ENCODE measurements around the gene PAX3.

PAX3 gene

DNA sequence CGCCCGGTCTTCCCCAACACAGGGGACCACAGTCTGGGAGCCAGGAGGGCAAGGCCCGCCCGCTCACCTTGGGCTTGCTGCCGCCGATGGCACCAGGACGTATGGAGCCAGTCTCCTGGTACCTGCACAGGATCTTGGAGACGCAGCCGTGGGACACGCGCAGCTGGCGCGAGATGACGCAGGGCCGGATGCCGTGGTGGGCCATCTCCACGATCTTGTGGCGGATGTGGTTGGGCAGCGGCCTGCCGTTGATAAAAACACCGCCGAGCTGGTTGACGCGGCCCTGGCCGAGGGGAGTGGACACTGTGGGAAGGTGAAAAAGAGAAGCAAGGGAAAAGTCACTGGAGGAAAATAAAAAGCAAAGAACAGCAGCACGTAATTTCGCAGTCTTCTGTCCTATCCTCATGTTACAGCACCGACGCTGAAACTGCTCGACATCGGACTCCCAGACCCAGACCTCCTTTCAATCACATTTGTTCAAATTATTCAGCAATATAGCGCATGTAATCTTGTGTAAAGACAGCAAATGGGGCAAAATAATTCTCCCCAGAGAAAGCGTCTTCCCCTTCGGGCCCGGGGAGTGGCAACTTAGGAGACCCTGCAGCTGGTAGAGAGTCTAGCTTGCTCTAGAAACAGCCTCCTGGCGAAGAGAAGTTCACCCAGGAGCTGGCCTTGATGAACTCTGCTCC lies 1.7 kb downstream of the PAX3 start:
- no peak for DNase-seq (ENCODE audit: low spot score)

DNA sequence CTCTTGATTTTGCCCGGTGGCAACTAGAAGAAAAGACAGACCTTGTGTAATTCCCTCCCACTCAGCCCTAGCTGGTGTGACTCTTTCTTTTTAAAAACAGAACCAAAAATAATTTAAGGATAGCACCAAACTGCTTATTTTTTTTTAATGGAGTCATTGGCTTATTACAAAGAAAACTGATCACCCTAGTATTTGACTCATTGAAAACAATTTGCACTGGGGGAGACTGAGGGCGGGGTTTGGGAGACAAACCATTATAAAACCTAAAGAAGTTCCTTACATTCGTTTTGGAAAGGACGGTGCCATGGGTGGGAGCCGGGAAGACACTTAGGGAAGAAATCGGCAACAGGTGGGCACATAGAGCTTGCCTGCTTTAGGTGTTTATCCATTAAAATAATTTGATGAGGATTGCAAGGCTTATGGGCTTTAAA lies 2.5 kb downstream of the PAX3 start:
- DNase-seq (ENCODE audit: low spot score) = no peak

GRCh38 chr2:222295368-222296062 lies 3.3 kb downstream of the PAX3 start:
- DNase-seq (ENCODE audit: low spot score) = no peak

DNA sequence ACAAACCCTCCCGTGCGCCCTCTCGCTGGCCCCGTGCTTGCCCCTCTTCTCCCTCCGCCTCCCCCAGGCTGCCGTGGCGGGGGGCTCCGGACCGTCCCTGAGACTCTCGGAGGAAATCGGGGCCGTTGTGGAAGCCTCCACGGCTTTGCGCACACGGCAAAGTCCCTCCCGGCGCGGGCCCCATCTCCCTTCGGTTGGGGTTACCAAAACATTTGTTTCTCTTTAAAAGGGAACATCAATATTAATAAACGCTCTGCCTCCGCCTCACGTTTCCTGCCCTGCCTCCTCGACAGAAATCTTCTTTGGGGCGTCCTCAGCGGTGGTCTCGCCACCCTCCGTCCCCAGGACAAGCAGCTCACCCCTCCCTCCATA lies 3.8 kb downstream of the PAX3 start:
- DNase-seq (ENCODE audit: low spot score) = no peak

DNA sequence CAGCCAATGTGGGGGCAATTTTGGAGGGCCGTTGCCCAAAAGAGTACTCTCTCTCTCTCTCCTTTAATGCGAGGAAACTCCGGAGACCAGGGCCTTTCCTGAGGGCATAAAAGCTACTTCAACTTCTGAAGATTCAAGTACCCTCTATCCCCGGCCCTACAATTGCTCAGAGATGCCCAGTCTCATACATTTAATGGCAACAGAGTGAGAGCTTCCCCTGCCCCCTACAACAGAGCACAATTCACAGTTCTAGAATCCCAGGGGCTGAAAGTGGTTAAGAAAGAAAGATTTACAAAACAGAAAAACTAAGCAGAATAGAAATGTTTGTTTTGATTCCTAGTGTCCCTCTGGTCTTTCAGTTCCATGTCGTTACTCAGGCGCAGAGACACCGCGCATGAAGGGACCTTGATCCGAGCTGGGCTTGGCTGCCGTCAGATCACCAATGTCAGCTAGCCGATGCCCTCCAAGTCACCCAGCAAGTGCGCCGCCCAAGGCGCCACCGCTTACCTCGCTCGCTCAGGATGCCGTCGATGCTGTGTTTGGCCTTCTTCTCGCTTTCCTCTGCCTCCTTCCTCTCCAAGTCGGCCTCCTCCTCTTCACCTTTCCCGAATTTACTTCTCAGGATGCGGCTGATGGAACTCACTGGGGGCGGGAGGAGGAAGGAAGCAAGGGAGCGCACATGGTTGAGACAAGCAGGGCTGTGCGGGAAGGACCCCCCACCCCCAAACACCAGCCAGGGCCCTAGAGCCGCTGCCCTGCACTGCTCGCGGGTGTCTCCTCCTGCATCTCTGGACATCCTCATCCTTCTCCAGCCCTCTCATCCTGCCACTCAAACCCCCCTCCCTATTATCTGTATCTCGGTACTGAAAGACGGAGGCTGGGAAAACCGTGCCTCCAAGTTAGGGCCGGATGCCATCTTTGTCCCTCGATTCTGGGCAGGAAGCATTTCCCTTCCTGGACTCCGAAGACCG lies 4.9 kb downstream of the PAX3 start:
- no peak for DNase-seq (ENCODE audit: low spot score)

DNA sequence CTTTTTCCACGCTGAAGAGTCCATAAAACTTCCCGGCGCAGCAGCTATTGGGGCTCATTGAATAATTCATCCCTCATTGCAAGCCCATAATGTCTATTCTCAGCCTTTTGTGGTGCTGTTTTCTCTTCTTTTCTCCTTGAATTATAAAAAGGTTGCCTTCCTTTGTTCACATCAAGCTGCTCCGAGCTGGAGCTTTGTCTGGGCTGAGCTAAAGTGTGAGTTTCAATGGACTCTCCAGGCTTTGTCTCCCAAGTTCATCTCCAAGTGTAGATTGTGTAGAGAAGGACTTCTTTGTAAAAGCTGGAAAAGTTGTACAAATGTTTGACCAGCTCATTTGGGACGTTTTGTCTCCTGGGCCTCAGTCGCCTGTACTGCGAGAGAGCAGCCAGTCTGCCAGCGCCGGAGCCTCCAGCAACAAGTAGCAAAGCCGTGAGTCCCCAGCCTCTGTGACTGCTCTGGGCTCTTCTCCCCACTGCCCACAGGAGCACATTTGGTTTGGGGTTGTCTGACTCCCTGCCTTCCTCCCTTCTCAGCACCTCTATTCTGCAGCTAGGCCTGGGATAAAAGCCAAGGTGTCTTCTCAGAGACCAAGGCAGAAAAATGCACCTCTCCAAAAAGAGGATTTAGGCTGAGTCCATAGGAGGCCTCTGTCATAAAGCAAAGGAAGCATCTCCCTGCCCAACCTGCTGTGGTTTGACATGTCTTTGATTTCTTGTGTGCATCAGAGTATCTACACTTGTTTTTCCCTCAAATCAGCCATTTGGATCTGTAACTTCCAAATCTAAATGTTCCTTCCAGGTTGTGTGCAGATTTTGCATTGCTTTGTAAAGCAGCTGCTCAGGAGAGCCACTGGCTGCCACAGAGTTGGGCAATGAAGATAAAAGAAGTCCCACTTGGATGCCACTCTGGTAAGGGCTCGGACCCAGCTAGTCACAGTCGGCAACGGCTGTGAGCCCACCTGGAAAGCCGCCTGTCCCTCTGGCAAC lies 6.4 kb downstream of the PAX3 start:
- DNase-seq (ENCODE audit: low spot score) = no peak

DNA sequence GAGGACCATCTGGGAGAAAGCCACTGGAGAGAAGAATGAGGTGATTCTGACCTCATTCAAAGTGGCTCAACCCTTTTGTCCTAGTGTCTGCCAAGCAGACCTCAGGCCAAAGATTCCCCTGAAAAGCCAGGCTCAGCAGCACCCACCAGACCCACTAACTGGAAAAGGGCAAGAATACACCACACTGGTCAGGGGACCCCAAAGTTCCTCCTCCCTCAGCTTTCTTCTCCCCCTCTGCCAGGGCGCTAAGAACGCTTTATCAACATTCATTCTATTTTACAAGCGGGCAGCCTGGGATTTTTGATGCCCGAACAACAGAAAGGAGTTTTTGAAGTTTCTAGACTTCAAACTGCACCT lies 7.3 kb downstream of the PAX3 start:
- no peak for DNase-seq (ENCODE audit: low spot score)

DNA sequence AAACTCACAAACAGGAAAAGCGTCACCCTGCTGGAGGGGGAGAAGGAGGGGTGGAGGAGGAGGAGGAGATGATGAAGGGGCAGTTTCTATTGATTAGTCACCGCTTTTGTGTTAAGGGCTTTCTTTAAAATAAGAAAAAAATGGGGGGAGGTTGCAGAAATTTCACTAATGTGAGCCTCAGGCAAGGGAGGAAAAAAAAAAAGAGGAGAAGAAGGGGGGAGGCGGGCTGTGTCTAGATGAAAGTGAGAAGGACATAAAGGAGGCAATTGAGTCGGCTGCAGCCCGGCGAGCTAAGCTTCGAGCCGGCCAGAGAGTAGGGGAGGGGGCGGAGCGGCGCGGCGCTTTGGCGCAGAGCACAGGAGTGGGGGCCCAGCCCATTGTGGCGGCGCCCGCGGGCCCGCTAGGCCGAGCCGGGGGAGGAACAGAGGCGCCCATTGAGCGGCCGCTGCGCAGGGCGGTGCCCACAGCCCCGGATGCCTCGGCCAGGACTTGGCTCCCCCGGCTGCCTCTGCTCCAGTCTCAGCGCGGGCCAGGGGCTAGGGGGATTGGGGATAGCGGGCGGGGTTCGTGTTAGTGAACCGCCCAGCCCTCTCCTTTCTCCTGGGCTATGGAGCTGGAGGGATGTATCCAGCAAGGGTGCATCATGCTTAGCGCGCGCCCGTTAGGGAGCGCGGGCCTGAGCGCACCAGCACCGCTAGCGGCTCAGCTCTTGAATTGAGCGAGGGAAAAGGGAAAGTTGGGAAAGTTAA lies 7.9 kb downstream of the PAX3 start:
- DNase-seq (ENCODE audit: low spot score) = no peak

DNA sequence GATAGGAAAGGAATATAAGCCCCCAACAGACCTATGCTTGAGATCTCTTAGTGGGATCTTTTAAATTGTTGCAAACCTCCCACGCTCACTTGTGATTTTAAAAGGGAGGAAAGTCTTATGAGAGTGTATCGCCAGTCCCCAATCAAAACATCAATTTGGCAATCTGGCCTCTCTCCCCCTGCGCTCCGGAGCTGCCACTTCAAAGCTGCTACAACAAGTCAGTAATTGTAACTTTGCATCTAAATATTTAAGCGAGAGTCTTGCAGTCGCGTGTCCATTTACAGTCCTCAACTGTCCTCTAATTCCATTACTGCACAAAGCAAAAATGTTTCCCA lies 8.4 kb downstream of the PAX3 start:
- DNase-seq (ENCODE audit: low spot score) = no peak

DNA sequence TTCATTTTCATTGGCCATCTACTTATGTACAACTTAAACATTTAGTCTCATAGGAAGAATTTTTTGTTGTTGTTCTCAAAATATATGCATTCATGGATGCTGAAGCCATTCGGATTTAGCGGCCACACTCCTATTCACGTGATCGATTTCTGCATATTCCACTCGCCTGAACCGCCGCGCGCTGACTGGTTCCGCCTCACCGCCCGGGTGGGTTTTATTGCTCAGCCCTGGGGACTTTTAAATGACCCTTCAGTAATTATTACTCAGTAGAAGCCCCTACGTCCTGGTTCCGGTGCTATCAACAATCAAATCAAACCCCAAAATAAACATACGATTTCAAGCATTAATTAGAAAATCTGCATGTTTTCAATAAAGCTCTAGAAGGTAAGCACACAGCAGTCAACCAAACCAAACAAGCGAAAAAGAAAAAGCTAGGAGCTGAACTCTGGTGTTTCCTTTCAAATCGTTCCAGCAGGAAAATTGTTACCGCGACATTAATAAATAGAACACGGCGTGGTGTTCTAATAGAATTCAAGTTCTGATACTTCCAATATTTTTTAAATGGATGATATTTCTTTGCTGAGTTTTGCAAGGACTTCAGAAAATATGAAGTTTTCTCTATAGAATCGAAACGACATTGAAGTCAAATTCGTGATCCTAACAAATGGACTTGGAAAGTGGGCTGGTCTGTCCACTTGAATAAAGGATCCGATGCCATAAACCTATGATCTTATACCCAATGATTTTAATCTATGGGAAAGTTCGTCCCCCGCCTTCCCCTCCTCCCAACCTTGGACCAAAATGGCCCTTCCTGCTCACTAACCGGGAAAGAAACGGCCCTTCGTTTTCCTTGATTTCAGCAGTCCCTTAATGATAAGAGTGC lies 9.3 kb downstream of the PAX3 start:
- DNase-seq (ENCODE audit: low spot score) = no peak

DNA sequence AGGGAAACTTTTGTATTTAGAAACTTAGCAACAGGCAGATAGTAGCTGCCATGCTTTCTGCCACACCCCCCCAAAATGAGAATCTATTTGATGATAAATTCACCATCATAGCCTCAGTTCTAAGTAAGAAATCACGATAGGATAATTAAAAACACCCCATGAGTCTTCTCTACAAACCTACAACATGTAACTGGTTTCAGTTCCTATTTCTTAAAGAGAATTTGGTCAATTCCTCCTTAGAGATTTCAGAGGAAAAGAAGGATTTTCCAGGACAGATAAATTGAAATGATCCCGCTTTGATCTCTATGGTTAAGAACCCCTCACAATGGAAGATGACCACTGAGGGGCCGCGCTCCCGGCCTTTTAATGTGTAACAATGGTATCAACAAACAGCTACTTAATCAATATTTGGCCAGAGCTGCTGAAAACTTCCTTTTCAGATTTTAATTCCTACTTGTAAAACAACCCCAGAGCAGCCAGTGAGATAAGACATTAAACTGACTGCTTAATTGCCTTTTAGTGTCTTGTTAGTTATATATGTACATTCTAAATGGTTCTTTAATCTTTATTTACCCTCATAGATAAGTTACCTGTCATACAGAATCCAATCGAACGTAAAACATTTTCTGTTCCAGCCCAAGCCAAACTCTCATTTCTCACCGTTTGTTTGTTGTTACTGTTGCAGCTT lies 10.1 kb downstream of the PAX3 start:
- no peak for DNase-seq (ENCODE audit: low spot score)

- no peak for DNase-seq (ENCODE audit: low spot score)
Measured at GRCh38 chr2:222287862-222288479, 10.8 kb downstream of the PAX3 start.

- DNase-seq (ENCODE audit: low spot score) = no peak
Measured at GRCh38 chr2:222284466-222284865, 14.3 kb downstream of the PAX3 start.

DNA sequence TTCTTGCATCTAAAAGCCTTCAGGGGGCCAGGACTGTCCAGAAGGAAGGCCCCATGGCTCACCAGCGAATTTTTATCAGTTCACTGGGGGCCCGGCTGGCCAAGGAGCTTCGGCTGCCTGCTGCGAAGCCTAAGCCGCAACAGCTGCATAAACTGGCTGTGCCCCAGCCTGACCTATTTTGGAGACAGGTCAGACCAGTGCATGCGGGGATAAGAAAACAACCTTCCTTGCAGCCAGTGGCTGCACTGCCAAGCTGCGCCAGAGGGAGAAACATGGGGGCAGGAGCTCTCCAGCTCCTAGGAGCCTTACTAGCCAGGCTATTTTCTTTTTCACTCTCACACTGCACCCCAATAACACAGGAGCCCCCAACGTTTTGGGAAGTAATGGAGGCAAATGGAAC lies 15.2 kb downstream of the PAX3 start:
- no peak for DNase-seq (ENCODE audit: low spot score)

GRCh38 chr2:222281506-222281905 lies 17.3 kb downstream of the PAX3 start:
- no peak for DNase-seq (ENCODE audit: low spot score)

DNA sequence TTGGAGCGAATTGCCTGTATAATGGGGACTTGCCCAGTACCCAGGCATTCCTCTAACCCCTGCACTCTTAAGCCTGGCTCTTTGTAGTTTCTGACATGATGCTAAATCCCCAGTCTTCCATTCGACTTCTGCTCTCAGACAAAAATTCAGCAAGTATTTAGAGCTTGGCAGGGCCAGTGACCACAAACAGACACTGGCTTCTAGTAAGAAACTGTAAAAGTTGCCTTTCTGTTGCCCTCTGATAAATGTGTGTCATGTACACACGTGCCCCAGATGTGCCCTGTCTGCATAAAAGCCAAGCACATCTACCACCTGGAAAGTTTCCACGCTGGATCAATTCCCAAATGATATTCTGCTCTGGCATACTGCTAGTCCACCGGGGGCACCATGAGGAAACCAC lies 18.0 kb downstream of the PAX3 start:
- DNase-seq (ENCODE audit: low spot score) = no peak

- no peak for DNase-seq (ENCODE audit: low spot score)
Measured at GRCh38 chr2:222272446-222273015, 26.3 kb downstream of the PAX3 start.

- DNase-seq (ENCODE audit: low spot score) = no peak
Measured at GRCh38 chr2:222271854-222272253, 26.9 kb downstream of the PAX3 start.

- no peak for DNase-seq (ENCODE audit: low spot score)
Measured at GRCh38 chr2:222270396-222270795, 28.4 kb downstream of the PAX3 start.

Measured in HuH-7.5 (cell line).